ENCODE results near the gene FAM131A.

DNA sequence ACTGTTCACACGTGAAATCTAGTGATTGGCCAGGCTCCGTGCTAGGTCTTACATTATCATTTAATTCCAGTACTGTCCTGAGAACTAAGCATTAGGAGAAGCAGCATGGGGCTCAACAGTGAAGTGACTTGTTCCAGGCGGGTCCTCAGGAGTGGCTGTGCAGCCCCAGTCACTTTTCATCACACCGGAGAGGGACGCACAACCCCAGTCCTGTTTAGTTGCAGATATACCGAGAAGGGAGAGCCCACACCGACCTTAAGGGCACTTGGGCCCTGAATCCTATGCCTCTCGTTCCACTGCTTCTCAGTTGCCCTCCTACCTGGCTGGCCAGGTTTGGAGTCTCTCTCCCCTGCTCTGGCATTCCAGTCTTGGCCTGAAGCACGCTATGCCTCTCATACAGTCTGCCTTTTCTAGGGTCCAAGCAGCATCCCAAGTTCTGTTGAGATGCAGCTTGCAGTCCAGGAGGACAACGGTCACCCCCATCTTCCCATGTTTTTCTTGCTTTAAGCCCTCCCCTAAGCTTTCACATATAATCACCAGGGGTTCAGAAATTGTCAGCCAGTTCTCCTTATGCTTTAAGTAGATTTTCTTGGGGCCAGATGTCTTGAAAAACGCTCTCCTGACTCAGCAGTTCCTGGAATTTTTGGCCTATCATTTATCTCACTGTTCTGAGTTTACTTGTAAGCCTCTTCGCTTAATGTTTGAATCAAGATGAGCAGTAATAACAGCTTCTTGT, 10.1 kb downstream of the FAM131A start:
- TF ChIP-seq, protein P1, sequence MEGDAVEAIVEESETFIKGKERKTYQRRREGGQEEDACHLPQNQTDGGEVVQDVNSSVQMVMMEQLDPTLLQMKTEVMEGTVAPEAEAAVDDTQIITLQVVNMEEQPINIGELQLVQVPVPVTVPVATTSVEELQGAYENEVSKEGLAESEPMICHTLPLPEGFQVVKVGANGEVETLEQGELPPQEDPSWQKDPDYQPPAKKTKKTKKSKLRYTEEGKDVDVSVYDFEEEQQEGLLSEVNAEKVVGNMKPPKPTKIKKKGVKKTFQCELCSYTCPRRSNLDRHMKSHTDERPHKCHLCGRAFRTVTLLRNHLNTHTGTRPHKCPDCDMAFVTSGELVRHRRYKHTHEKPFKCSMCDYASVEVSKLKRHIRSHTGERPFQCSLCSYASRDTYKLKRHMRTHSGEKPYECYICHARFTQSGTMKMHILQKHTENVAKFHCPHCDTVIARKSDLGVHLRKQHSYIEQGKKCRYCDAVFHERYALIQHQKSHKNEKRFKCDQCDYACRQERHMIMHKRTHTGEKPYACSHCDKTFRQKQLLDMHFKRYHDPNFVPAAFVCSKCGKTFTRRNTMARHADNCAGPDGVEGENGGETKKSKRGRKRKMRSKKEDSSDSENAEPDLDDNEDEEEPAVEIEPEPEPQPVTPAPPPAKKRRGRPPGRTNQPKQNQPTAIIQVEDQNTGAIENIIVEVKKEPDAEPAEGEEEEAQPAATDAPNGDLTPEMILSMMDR (IDR thresholded peaks at IDR 0.05): no peak
- TF ChIP-seq POLR2A (IDR thresholded peaks at IDR 0.05) (no peak), EP300 (IDR thresholded peaks at IDR 0.05) (no peak)

Data from upper lobe of left lung (tissue), 4 donors.